ENCODE measurements around the gene GRIA1. TPM values are rescaled to one million over a fixed set of nuclear protein-coding genes. Genes with fewer than 3 reads are reported as not detected.
"Not testable (repeated sequence)": the region's sequence is repeated elsewhere in the genome, so short reads cannot be mapped to it uniquely, and the experiment has no call there.

Gene GRIA1
- total RNA-seq, 1 donor: 1.1 TPM

GRCh38 chr5:153714798-153715197, 224.3 kb downstream of the GRIA1 start:
- TF ChIP-seq, protein P1, sequence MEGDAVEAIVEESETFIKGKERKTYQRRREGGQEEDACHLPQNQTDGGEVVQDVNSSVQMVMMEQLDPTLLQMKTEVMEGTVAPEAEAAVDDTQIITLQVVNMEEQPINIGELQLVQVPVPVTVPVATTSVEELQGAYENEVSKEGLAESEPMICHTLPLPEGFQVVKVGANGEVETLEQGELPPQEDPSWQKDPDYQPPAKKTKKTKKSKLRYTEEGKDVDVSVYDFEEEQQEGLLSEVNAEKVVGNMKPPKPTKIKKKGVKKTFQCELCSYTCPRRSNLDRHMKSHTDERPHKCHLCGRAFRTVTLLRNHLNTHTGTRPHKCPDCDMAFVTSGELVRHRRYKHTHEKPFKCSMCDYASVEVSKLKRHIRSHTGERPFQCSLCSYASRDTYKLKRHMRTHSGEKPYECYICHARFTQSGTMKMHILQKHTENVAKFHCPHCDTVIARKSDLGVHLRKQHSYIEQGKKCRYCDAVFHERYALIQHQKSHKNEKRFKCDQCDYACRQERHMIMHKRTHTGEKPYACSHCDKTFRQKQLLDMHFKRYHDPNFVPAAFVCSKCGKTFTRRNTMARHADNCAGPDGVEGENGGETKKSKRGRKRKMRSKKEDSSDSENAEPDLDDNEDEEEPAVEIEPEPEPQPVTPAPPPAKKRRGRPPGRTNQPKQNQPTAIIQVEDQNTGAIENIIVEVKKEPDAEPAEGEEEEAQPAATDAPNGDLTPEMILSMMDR (IDR thresholded peaks at IDR 0.05; ENCODE audit: extremely low read depth, low read depth, low read length): no peak
- H3K4me1 ChIP-seq (ENCODE audit: insufficient read depth, low read length): no peaks in the 10 kb centered on the region
- no peaks in the 10 kb centered on the region for H3K36me3 ChIP-seq (ENCODE audit: insufficient read depth, low read length)
- no peaks in the 10 kb centered on the region for H3K79me2 ChIP-seq (ENCODE audit: insufficient read depth, low read length)
- H4K20me1 ChIP-seq (ENCODE audit: insufficient read depth, low read length): no peaks in the 10 kb centered on the region
- H2AFZ ChIP-seq (ENCODE audit: low read length): no peak overlapping the region
- H3K4me2 ChIP-seq (ENCODE audit: insufficient read depth, low read length): no peak overlapping the region
- no peak for DNase-seq (ENCODE audit: insufficient read length, low spot score, missing footprints)
- H3K4me3 ChIP-seq (ENCODE audit: insufficient read depth, low read length): no peak overlapping the region
- H3K9me3 ChIP-seq (ENCODE audit: low read depth, low read length): no peaks in the 10 kb centered on the region
- no peak overlapping the region for H3K27ac ChIP-seq (ENCODE audit: low read depth, low read length)
- no peaks in the 10 kb centered on the region for H3K27me3 ChIP-seq (ENCODE audit: insufficient read depth, low read length)

DNA sequence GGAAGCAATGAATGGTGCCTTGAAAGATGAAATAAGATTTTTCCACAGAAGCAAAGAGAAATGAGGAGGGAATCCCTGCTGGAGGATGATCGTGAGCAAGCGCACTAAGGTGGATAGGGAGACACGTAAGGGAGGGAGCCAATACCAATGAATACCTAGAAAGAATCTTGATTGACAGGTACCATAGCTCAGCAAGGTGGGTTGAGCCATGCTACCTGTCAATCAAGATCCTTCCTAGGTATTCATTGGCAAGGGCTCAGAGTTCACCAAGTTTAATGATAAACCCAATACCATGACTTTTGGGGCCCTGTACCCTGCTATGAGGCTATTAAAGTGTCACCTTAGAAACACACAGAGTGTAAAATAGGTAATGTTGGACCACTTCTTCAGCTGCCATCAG, 226.8 kb downstream of the GRIA1 start:
- Histone ChIP-seq H3K4me3 (ENCODE audit: insufficient read depth, low read length) (no peak overlapping the region), H3K9me3 (ENCODE audit: low read depth, low read length) (no peaks in the 10 kb centered on the region), H3K27me3 (ENCODE audit: insufficient read depth, low read length) (no peaks in the 10 kb centered on the region), H3K4me2 (ENCODE audit: insufficient read depth, low read length) (no peak overlapping the region), H3K36me3 (ENCODE audit: insufficient read depth, low read length) (no peaks in the 10 kb centered on the region), H3K27ac (ENCODE audit: low read depth, low read length) (no peak overlapping the region), H4K20me1 (ENCODE audit: insufficient read depth, low read length) (no peaks in the 10 kb centered on the region), H3K79me2 (ENCODE audit: insufficient read depth, low read length) (no peaks in the 10 kb centered on the region), H3K4me1 (ENCODE audit: insufficient read depth, low read length) (no peaks in the 10 kb centered on the region), H2AFZ (ENCODE audit: low read length) (no peak overlapping the region)
- TF ChIP-seq, protein P1 (IDR thresholded peaks at IDR 0.05; ENCODE audit: extremely low read depth, low read depth, low read length): no peak
- DNase-seq (ENCODE audit: insufficient read length, low spot score, missing footprints): no peak

- Histone ChIP-seq H3K27me3 (ENCODE audit: insufficient read depth, low read length) (no peaks in the 10 kb centered on the region), H3K4me1 (ENCODE audit: insufficient read depth, low read length) (no peaks in the 10 kb centered on the region), H3K9me3 (ENCODE audit: low read depth, low read length) (no peaks in the 10 kb centered on the region), H4K20me1 (ENCODE audit: insufficient read depth, low read length) (no peaks in the 10 kb centered on the region), H3K27ac (ENCODE audit: low read depth, low read length) (no peak overlapping the region), H3K36me3 (ENCODE audit: insufficient read depth, low read length) (no peaks in the 10 kb centered on the region), H3K79me2 (ENCODE audit: insufficient read depth, low read length) (no peaks in the 10 kb centered on the region), H3K4me2 (ENCODE audit: insufficient read depth, low read length) (no peak overlapping the region), H3K4me3 (ENCODE audit: insufficient read depth, low read length) (no peak overlapping the region), H2AFZ (ENCODE audit: low read length) (no peak overlapping the region)
- TF ChIP-seq, protein P1 (IDR thresholded peaks at IDR 0.05; ENCODE audit: extremely low read depth, low read depth, low read length): no peak
- DNase-seq (ENCODE audit: insufficient read length, low spot score, missing footprints): no peak
Observed at GRCh38 chr5:153718713-153719112, 228.2 kb downstream of the GRIA1 start.

DNA sequence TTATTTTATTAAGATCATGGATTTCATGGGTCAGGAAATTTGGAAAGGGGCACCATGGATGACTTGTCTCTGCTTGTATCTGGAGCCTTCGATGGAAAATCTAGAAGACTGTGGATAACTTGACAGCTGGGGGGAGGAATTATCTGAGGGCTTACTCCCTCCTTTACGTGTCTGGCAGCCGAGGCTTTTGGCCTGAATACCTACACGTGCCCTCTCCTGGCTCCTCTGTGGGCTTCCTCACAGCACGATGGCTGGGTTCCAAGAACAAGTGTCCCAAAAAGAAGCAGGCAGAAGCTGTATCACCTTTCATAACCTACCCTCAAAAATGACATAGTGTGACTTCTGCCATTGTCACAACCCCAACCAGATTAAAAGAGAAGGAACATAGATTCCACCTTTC, 228.9 kb downstream of the GRIA1 start:
- Histone ChIP-seq H3K4me3 (ENCODE audit: insufficient read depth, low read length) (no peak overlapping the region), H3K4me2 (ENCODE audit: insufficient read depth, low read length) (no peak overlapping the region), H3K27me3 (ENCODE audit: insufficient read depth, low read length) (no peaks in the 10 kb centered on the region), H3K36me3 (ENCODE audit: insufficient read depth, low read length) (no peaks in the 10 kb centered on the region), H2AFZ (ENCODE audit: low read length) (no peak overlapping the region), H4K20me1 (ENCODE audit: insufficient read depth, low read length) (no peaks in the 10 kb centered on the region), H3K4me1 (ENCODE audit: insufficient read depth, low read length) (no peaks in the 10 kb centered on the region), H3K79me2 (ENCODE audit: insufficient read depth, low read length) (no peaks in the 10 kb centered on the region), H3K9me3 (ENCODE audit: low read depth, low read length) (no peaks in the 10 kb centered on the region), H3K27ac (ENCODE audit: low read depth, low read length) (no peak overlapping the region)
- no peak for DNase-seq (ENCODE audit: insufficient read length, low spot score, missing footprints)
- TF ChIP-seq, protein P1 (IDR thresholded peaks at IDR 0.05; ENCODE audit: extremely low read depth, low read depth, low read length): no peak

GRCh38 chr5:153723022-153723610, 232.6 kb downstream of the GRIA1 start:
- H3K4me3 ChIP-seq (ENCODE audit: insufficient read depth, low read length); H3K4me1 ChIP-seq (ENCODE audit: insufficient read depth, low read length); H3K27ac ChIP-seq (ENCODE audit: low read depth, low read length); DNase-seq (ENCODE audit: insufficient read length, low spot score, missing footprints); H3K36me3 ChIP-seq (ENCODE audit: insufficient read depth, low read length); H3K79me2 ChIP-seq (ENCODE audit: insufficient read depth, low read length); H3K27me3 ChIP-seq (ENCODE audit: insufficient read depth, low read length); H2AFZ ChIP-seq (ENCODE audit: low read length); H3K4me2 ChIP-seq (ENCODE audit: insufficient read depth, low read length); H3K9me3 ChIP-seq (ENCODE audit: low read depth, low read length); H4K20me1 ChIP-seq (ENCODE audit: insufficient read depth, low read length): not testable (repeated sequence)

All from osteoblast (primary cell).